SK-MEL-5 (cell line): Measurements from ENCODE around the gene SERPINH1. TPM values are rescaled to one million over a fixed set of nuclear protein-coding genes. Genes with fewer than 3 reads are reported as not detected.

Experiments used
- DNase-seq: peaks from one replicate; pipeline ENCODE4 v3.0.0-alpha.2; 2016; ENCODE audit warnings: low read depth, low spot score
- in situ Hi-C: cut with HindIII; loops from 2 replicates; pipeline ENCODE4 v1.10.0; 2016; ENCODE audit warnings: low sequenced_read_pairs, high pct_unique_total_duplicates, low pct_unique_long_range_greater_than_20kb
- total RNA-seq: library from RNA; depleted of rRNA; stranded (reverse); fragments of >200 nt; shearing (Covaris generic); gene quantifications from 2 replicates; pipeline ENCODE4 v1.2.3, GENCODE V29; 2014

SERPINH1 gene
- total RNA-seq, 1 experiment from 2014 or later: 21.6 TPM

- DNase-seq: peak; percentile 100
- in situ Hi-C loops: no loop called here
Observed at GRCh38 chr11:75527938-75528735, 33.9 kb upstream of the SERPINH1 start.

GRCh38 chr11:75530577-75530976 is 31.5 kb upstream of the SERPINH1 start:
- no peak for DNase-seq
- in situ Hi-C loops: no loop called here

DNA sequence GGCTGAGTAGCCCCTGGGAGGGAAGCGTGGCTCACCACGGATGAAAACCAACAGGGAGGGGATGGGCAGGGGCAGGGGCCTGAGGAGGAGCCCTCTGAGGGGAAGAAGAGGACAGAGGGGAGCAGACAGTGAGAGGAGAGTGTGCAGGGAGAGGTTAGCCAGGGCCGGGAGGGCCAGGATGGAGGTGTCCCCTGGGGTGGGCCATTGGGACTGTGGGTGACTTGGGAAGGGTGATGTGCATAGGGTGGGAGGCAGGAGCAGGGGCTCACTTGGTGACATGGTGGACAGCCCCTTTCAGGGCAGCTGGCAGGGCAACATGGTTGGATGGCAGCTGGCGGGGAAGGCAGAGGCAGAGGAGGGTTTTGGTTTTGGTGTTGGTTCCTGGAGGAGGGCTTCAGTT is 30.7 kb upstream of the SERPINH1 start:
- in situ Hi-C loops: no loop called here
- DNase-seq: no peak

DNA sequence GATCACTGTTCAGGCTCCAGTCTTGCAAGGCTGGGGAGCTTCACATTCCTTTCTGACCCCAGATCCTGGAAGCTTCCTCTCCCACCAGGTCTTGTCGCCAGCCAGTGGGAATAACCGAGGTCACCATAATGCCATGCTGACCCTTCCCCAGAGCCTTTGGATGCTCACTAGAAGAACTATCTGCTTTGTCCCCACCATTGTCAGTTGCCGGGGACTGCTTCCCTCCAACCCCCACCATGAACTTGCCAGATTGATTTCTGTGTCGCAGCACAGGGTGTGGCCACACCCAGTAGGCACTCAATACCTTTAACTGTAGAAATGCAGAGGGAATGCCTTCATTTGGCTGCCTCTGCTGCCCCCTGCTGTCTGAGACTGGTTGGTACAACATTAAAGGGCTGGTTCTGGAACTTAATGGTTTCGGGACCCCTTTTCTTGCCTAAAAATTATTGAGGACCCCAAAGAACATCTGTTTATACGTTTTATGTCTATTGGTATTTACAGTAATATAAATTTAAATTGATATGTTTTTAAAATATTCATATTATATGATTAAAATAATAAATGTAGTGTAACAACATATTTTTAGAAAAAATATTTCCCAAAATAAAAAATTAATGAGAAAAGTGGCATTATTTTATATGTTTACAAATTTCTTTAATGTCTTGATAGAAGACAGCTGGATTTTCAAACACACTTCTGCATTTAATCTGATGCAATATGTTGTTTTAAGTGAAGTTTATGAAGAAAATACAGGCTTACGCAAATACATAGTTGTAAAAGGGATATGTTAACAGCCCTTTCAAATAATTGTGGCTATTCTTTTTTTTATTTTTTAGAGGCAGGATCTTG is 29.6 kb upstream of the SERPINH1 start:
- peak; percentile 88 for DNase-seq
- in situ Hi-C loops: no loop called here

GRCh38 chr11:75533896-75534258 is 28.2 kb upstream of the SERPINH1 start:
- DNase-seq: no peak
- in situ Hi-C loops: no loop called here

GRCh38 chr11:75534259-75535069 is 27.6 kb upstream of the SERPINH1 start:
- in situ Hi-C loops: no loop called here
- DNase-seq: no peak

DNA sequence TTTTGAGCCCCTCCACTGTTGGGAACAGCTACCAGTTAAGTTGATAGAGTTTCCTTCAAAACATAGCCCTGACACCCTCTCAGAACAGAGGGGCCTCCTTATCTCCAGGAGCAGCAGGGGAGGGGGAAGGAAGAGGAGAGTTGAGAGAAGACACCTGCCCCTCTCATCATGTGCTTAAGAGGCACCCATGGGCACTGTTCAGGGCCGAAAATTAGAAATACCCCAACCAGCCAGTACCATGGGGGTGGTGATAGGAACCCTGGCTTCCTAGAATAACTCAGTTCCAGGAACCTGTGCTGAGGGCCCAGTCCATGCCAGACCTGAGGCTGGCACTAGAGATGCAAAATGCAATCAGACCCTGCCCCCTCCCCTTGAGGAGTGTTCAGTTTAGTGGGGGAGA is 27.0 kb upstream of the SERPINH1 start:
- in situ Hi-C loops: no loop called here

GRCh38 chr11:75536786-75537641 is 25.0 kb upstream of the SERPINH1 start:
- DNase-seq: no peak

More for the DNA sequence above, 27.0 kb upstream of the SERPINH1 start:
- no peak for DNase-seq

DNA sequence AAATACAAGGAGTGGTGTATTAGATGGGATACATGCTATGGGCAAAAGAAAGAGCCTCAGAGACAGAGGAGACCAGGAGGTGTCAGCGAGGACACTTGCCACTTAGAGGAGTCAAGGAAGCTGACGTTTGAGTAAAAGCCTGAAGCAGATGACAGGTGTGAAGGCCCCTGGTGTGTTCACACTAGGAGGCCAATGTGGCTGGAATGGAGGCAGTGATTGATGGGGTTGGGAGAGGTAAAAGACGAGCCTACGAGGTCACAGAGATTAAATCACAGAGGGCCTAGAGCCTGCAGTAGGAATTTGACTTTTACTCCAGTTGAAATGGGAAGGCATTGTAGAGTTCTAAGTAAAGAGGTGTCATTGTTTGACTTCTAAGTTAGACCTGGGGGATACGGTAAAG is 24.3 kb upstream of the SERPINH1 start:
- in situ Hi-C loops: no loop called here
- no peak for DNase-seq

More at GRCh38 chr11:75536786-75537641, 25.0 kb upstream of the SERPINH1 start:
- in situ Hi-C loops: no loop called here

- in situ Hi-C loops: no loop called here
- DNase-seq: no peak
Observed at GRCh38 chr11:75538150-75538942, 23.7 kb upstream of the SERPINH1 start.

- no peak for DNase-seq
- in situ Hi-C loops: no loop called here
Observed at GRCh38 chr11:75539459-75540334, 22.4 kb upstream of the SERPINH1 start.

DNA sequence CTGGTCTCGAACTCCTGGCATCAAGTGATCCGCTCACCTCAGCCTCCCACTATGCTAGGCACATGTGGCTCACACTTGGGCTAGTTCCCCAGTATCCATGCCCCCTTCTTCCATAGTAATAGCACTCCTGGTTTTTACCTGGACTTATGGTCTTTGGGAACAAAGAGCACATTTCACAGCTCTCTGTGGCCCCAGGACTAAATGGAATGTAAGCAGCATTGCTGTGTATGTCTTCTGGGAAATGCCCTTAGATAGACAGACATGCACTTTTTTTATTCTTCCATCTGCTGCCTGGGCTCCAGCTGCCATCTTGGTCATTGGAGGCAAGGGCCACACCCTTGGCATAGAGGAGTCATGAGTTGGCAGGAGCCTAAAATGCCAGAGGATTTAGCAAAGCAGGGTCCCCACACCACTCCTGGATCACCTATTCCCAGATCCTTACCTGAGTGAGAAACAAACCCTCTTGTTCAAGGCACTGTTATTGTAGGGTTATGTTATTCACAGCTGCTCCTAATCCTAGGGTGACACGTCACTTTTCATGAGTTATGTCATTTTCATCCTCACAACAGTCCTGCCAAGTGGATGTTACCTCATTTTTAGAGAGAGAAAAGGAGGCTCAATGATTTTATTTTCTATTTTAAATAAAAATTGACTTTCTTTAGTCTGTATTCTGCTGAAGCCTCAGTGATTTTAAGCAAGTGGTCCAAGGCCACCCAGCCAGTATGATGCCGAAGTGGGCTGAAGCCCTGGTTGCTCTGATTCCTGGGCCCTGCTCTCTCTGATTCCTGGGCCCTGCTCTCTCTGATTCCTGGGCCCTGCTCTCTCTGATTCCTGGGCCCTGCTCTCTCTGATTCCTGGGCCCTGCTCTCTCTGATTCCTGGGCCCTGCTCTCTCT is 20.6 kb upstream of the SERPINH1 start:
- no peak for DNase-seq
- in situ Hi-C loops: no loop called here

- no peak for DNase-seq
- in situ Hi-C loops: no loop called here
Observed at GRCh38 chr11:75542088-75542438, 20.0 kb upstream of the SERPINH1 start.

- DNase-seq: no peak
- in situ Hi-C loops: no loop called here
Observed at GRCh38 chr11:75543806-75544205, 18.2 kb upstream of the SERPINH1 start.

DNA sequence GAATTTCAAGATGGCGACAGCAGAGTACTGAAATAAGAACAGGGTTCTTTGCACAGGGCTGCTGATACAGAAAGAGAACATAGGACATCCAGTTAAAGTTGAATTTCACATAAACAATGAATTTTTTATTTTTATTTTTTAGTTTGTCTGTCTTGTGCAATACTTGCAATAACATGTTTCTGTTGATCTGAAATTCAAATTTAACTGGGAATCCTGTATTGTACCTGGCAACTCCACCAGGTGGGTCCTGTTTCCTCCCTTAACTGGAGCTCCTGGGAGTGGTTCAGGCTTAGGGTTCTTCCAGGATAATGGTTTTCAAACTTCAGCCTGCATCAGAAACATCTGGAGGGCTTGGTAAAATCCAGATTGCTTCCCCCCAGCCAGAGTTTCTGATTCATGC is 14.9 kb upstream of the SERPINH1 start:
- in situ Hi-C loops: no loop called here
- no peak for DNase-seq
